IMR-90 (cell line): ENCODE results near the gene ST3GAL4. TPM values are rescaled to one million over a fixed set of nuclear protein-coding genes. Genes with fewer than 3 reads are reported as not detected.

ENCODE experiments used
- ATAC-seq: fragments of 200-7000 bp; cut with Tn5 transposase; 2 replicates; pipeline ENCODE4 v1.9.1; 2020; ENCODE audit warnings: low read depth, mild to moderate bottlenecking, moderate library complexity
- BruUV-seq: library from RNA; stranded (reverse); fragments of 400-500 nt; replicated peaks from 2 replicates; lab custom pipeline; 2021; lab: Mats Ljungman, UMichigan
- CTCF ChIA-PET: fragments of 300-600 bp; formaldehyde crosslinking; extraction: SDS; loops from one replicate; lab custom pipeline; 2021; ENCODE audit warnings: antibody characterized with exemption; lab: Yijun Ruan, JAX
- POLR2A ChIA-PET: fragments of 300-600 bp; sonication (Branson Sonifier 250); formaldehyde crosslinking; loops from one replicate; lab custom pipeline; 2022; ENCODE audit warnings: antibody characterized with exemption; ENCODE audit not compliant: unreplicated experiment; lab: Charles Lee
- DNase-seq: peaks from one replicate; pipeline ENCODE4 v3.0.0; 2013
- H2AFZ ChIP-seq: replicated peaks from 2 replicates; pipeline ENCODE3; 2013; ENCODE audit warnings: low read length, mild to moderate bottlenecking; ENCODE audit not compliant: poor library complexity
- H2AK5ac ChIP-seq: 2 replicates; pipeline ENCODE4 v1.6.1; 2013; ENCODE audit warnings: low read depth, low read length, inconsistent platforms
- H2AK9ac ChIP-seq: replicated peaks from 2 replicates; pipeline ENCODE3; 2013; ENCODE audit warnings: mild to moderate bottlenecking, low read depth, low read length, moderate library complexity; ENCODE audit not compliant: poor library complexity
- H2BK120ac ChIP-seq: 2 replicates; pipeline ENCODE4 v1.6.1; 2013; ENCODE audit warnings: low read depth, low read length, inconsistent platforms
- H2BK15ac ChIP-seq: 3 replicates; pipeline ENCODE4 v1.6.1; 2013; ENCODE audit warnings: low read depth, low read length, inconsistent platforms
- H2BK20ac ChIP-seq: 2 replicates; pipeline ENCODE4 v1.6.1; 2013; ENCODE audit warnings: low read depth, mild to moderate bottlenecking, inconsistent platforms, low read length, moderate library complexity
- H2BK5ac ChIP-seq: 2 replicates; pipeline ENCODE4 v1.6.1; 2013; ENCODE audit warnings: mild to moderate bottlenecking, low read depth, low read length, inconsistent platforms; ENCODE audit not compliant: poor library complexity, severe bottlenecking
- H3K14ac ChIP-seq: replicated peaks from 2 replicates; pipeline ENCODE4 v1.6.1; 2013; ENCODE audit warnings: low read depth, low read length, inconsistent platforms
- H3K18ac ChIP-seq: 2 replicates; pipeline ENCODE4 v1.6.1; 2013; ENCODE audit warnings: low read depth, low read length, control low read depth
- H3K23ac ChIP-seq: 2 replicates; pipeline ENCODE4 v1.6.1; 2013; ENCODE audit warnings: low read depth, low read length, inconsistent platforms
- H3K27ac ChIP-seq: 2 replicates; pipeline ENCODE4 v1.5.1; 2013; ENCODE audit warnings: mild to moderate bottlenecking, control low read depth, low read length; ENCODE audit not compliant: insufficient read depth
- H3K27me3 ChIP-seq: 2 replicates; pipeline ENCODE4 v1.6.1; 2013; ENCODE audit warnings: low read length; ENCODE audit not compliant: control insufficient read depth, insufficient read depth
- H3K36me3 ChIP-seq: 2 replicates; pipeline ENCODE4 v1.6.1; 2013; ENCODE audit warnings: low read length, mixed read lengths; ENCODE audit not compliant: control insufficient read depth, insufficient read depth
- H3K4ac ChIP-seq: 2 replicates; pipeline ENCODE4 v1.6.1; 2013; ENCODE audit warnings: low read depth, low read length, inconsistent platforms
- H3K4me1 ChIP-seq: 2 replicates; pipeline ENCODE4 v1.6.1; 2013; ENCODE audit warnings: low read length, mixed read lengths; ENCODE audit not compliant: control insufficient read depth, insufficient read depth
- H3K4me2 ChIP-seq: 2 replicates; pipeline ENCODE4 v1.6.1; 2013; ENCODE audit warnings: low read depth, mild to moderate bottlenecking, control low read depth, low read length, moderate library complexity
- H3K4me3 ChIP-seq: 2 replicates; pipeline ENCODE4 v1.5.1; 2013; ENCODE audit warnings: low read depth, mild to moderate bottlenecking, control low read depth, low read length, moderate library complexity; ENCODE audit not compliant: insufficient read depth
- H3K56ac ChIP-seq: 2 replicates; pipeline ENCODE4 v1.6.1; 2013; ENCODE audit warnings: low read length, inconsistent platforms; ENCODE audit not compliant: insufficient read depth; ENCODE audit errors: extremely low read depth
- H3K79me1 ChIP-seq, 2 experiments: 2 replicates each; pipeline ENCODE4 v1.6.1; 2013; ENCODE audit warnings: low read length in 2 of 2, inconsistent platforms in 1 of 2, low read depth in 1 of 2
- H3K9ac ChIP-seq: 2 replicates; pipeline ENCODE4 v1.6.1; 2013; ENCODE audit warnings: low read depth, low read length, control low read depth
- H3K9me1 ChIP-seq: 2 replicates; pipeline ENCODE4 v1.6.1; 2013; ENCODE audit warnings: low read length, inconsistent platforms; ENCODE audit not compliant: insufficient read depth
- H3K9me3 ChIP-seq: 2 replicates; pipeline ENCODE4 v1.6.1; 2013; ENCODE audit warnings: low read length; ENCODE audit not compliant: control insufficient read depth, insufficient read depth
- H4K20me1 ChIP-seq: 2 replicates; pipeline ENCODE4 v1.6.1; 2013; ENCODE audit warnings: low read length, inconsistent platforms; ENCODE audit not compliant: insufficient read depth
- H4K5ac ChIP-seq: 2 replicates; pipeline ENCODE4 v1.6.1; 2013; ENCODE audit warnings: mild to moderate bottlenecking, low read depth, low read length, control low read depth
- H4K8ac ChIP-seq, 2 experiments: 2 replicates each; pipeline ENCODE4 v1.6.1; 2013; ENCODE audit warnings: low read depth in 2 of 2, low read length in 2 of 2, control low read depth in 1 of 2, inconsistent platforms in 1 of 2
- H4K91ac ChIP-seq: 2 replicates; pipeline ENCODE4 v1.6.1; 2013; ENCODE audit warnings: low read depth, low read length, inconsistent platforms; ENCODE audit not compliant: insufficient read depth
- BHLHE40 ChIP-seq: fragments of 150-350 bp; IDR thresholded peaks from 2 replicates; pipeline ENCODE4 v1.6.1; 2016; ENCODE audit warnings: mild to moderate bottlenecking, low read depth, low read length
- CEBPB ChIP-seq: IDR thresholded peaks from 2 replicates; pipeline ENCODE4 v1.6.1; 2012; ENCODE audit warnings: low read depth, low read length, improper control_type of control experiment
- CHD1 ChIP-seq: IDR thresholded peaks from 2 replicates; pipeline ENCODE4 v1.6.1; 2012; ENCODE audit warnings: low read depth, low read length, improper control_type of control experiment
- MAFK ChIP-seq: IDR thresholded peaks from 2 replicates; pipeline ENCODE4 v1.6.1; 2012; ENCODE audit warnings: low read depth, low read length, improper control_type of control experiment
- WGBS, 2 experiments: methylation state at CpG; one replicate each; pipeline versions ENCODE4 v1.1.5 to v1.1.7; 2013; ENCODE audit warnings: missing lambda C conversion rate in 2 of 2; ENCODE audit not compliant: insufficient read length in 1 of 2; ENCODE audit errors: extremely low coverage in 2 of 2; 5-methylcytosine and 5-hydroxymethylcytosine counted together
- dilution Hi-C: fragments of 300-500 bp; cut with HindIII; formaldehyde crosslinking; loops from one replicate; pipeline ENCODE4 v1.14.3; 2018; ENCODE audit warnings: low sequenced_read_pairs; ENCODE audit not compliant: unreplicated experiment
- in situ Hi-C: fragments of 300-500 bp; cut with MboI; formaldehyde crosslinking; loops from 3 replicates; pipeline ENCODE4 v1.14.3; 2019; ENCODE audit warnings: low sequenced_read_pairs, inconsistent platforms, mixed read lengths
- intact Hi-C: fragments of 100-400 bp; cut with micrococcal nuclease; formaldehyde crosslinking; loops from 2 replicates; pipeline ENCODE4 v1.10.0; 2022
- polyA plus RNA-seq, 3 experiments: library from polyadenylated mRNA; depleted of rRNA; stranded (reverse); fragments of >200 nt; gene quantifications; 2 replicates each; pipeline ENCODE4 v1.2.3, GENCODE V29; 2012; ENCODE audit warnings: low replicate concordance in 1 of 3
- total RNA-seq: library from RNA; depleted of rRNA; stranded (reverse); fragments of >200 nt; gene quantifications from 2 replicates; pipeline ENCODE4 v1.2.3, GENCODE V29; 2012
- TF ChIP-seq, protein P1 (sequence below): fragments of 150-350 bp; IDR thresholded peaks from 2 replicates; pipeline ENCODE4 v1.6.1; 2016; ENCODE audit warnings: low read depth, mild to moderate bottlenecking, low read length, moderate library complexity, borderline replicate concordance
- TF ChIP-seq, protein P2 (sequence below): conservative IDR thresholded peaks from 2 replicates; pipeline ENCODE4 v1.5.1; 2012; ENCODE audit warnings: mild to moderate bottlenecking, low read depth, low read length, improper control_type of control experiment

The ST3GAL4 gene
- total and polyA plus RNA-seq, 2 of the 4 experiments (the other 2 are of a cell fraction) = 17.0 to 19.7 TPM

DNA sequence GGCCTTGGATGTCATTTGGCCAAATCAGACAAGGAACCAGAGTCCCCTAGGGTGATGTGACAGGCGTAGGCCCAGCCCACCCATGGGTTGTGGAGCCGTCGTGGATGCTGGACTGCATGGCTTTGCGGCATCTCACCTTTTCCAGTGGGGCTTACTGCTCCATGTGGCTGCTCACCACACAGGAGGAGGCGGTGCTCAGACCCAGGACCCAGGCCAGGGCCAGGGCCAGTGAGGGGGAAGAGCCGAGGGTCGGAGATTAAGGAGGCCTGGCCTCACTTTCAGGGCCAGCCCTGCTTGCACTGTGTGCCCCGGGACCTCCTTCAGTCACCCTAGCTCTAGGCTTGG, 105.6 kb downstream of the ST3GAL4 start:
- no peak overlapping the region for H3K23ac ChIP-seq
- intact Hi-C loops = no loop called here
- ChIA-PET POLR2A (no interaction called here), CTCF (interaction anchor here (2.9 kb wide), 1 partner anchor 19 kb away, joined by 12 read pairs; no protein-coding TSS in a partner anchor)
- WGBS, 2 experiments = 96% methylated on average over 4 of the region's 8 CpGs; no CpG with 5 or more reads in 1 of the 2 experiments
- H3K18ac ChIP-seq = no peak overlapping the region
- in situ Hi-C loops = no loop called here
- no peak overlapping the region for H3K9ac ChIP-seq
- H2BK20ac ChIP-seq = no peak overlapping the region
- H3K36me3 ChIP-seq = no peaks in the 10 kb centered on the region
- TF ChIP-seq BHLHE40 (no peak), CHD1 (no peak), CEBPB (no peak), MAFK (no peak)
- TF ChIP-seq, protein P1, sequence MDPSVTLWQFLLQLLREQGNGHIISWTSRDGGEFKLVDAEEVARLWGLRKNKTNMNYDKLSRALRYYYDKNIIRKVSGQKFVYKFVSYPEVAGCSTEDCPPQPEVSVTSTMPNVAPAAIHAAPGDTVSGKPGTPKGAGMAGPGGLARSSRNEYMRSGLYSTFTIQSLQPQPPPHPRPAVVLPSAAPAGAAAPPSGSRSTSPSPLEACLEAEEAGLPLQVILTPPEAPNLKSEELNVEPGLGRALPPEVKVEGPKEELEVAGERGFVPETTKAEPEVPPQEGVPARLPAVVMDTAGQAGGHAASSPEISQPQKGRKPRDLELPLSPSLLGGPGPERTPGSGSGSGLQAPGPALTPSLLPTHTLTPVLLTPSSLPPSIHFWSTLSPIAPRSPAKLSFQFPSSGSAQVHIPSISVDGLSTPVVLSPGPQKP = no peak
- TF ChIP-seq, protein P2, sequence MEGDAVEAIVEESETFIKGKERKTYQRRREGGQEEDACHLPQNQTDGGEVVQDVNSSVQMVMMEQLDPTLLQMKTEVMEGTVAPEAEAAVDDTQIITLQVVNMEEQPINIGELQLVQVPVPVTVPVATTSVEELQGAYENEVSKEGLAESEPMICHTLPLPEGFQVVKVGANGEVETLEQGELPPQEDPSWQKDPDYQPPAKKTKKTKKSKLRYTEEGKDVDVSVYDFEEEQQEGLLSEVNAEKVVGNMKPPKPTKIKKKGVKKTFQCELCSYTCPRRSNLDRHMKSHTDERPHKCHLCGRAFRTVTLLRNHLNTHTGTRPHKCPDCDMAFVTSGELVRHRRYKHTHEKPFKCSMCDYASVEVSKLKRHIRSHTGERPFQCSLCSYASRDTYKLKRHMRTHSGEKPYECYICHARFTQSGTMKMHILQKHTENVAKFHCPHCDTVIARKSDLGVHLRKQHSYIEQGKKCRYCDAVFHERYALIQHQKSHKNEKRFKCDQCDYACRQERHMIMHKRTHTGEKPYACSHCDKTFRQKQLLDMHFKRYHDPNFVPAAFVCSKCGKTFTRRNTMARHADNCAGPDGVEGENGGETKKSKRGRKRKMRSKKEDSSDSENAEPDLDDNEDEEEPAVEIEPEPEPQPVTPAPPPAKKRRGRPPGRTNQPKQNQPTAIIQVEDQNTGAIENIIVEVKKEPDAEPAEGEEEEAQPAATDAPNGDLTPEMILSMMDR = no peak
- H3K4ac ChIP-seq = no peak overlapping the region
- no peaks in the 10 kb centered on the region for H3K9me1 ChIP-seq
- H4K91ac ChIP-seq = no peak overlapping the region
- no peak overlapping the region for H3K56ac ChIP-seq
- peaks cover 5% of the 10 kb centered on the region for H3K9me3 ChIP-seq
- no peak for DNase-seq
- no peak overlapping the region for H2AK9ac ChIP-seq
- no peak overlapping the region for H3K27ac ChIP-seq
- BruUV-seq = no TSS peak
- H2AK5ac ChIP-seq = no peak overlapping the region
- no peak overlapping the region for H4K8ac ChIP-seq
- H3K4me1 ChIP-seq = peaks cover 2% of the 10 kb centered on the region; the same call in 1 of the 2 replicates
- ATAC-seq = no peak
- no peak overlapping the region for H2AFZ ChIP-seq
- H3K4me2 ChIP-seq = no peak overlapping the region
- no peak overlapping the region for H2BK120ac ChIP-seq
- H2BK15ac ChIP-seq = no peak overlapping the region
- dilution Hi-C loops = no loop called here
- H3K27me3 ChIP-seq = no peaks in the 10 kb centered on the region; the same call in 1 of the 2 replicates
- H3K79me1 ChIP-seq = no peaks in the 10 kb centered on the region
- H4K20me1 ChIP-seq = no peaks in the 10 kb centered on the region
- H3K4me3 ChIP-seq = no peak overlapping the region
- no peak overlapping the region for H4K5ac ChIP-seq
- no peak overlapping the region for H2BK5ac ChIP-seq
- no peak overlapping the region for H3K14ac ChIP-seq
